ENCODE results near the gene PCNX2.

PCNX2 gene

DNA sequence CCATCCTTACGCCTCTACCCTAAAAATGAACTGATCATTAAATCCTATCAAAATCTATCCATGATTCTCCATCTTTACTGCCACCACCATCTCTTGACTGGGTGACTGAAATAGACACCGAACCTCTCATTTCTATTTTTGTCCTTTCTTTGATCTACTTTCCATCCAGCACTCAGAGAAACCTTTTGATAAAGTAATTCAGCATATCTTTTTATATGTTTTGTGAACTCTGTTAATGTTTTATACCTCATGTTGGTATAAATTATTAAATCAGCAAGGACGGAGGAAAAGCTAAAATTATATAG, 13.0 kb downstream of the PCNX2 start:
- Histone ChIP-seq H4K20me1 (ENCODE audit: insufficient read depth, low read length, poor library complexity, severe bottlenecking) (no peaks in the 10 kb centered on the region), H2AFZ (ENCODE audit: low read length) (no peak overlapping the region), H3K4me1 (ENCODE audit: insufficient read depth, low read length, poor library complexity, severe bottlenecking) (peaks cover 26% of the 10 kb centered on the region), H3K9me2 (replicated peaks; ENCODE audit: low read depth, low read length) (no peaks in the 10 kb centered on the region), H3F3A (ENCODE audit: low read depth) (no peaks in the 10 kb centered on the region), H3K9me3 (ENCODE audit: insufficient read depth, low read depth, low read length) (no peaks in the 10 kb centered on the region), H3K4me3 (ENCODE audit: low read length, poor library complexity, severe bottlenecking) (no peak overlapping the region), H3K36me3 (ENCODE audit: insufficient read depth, low read length) (no peaks in the 10 kb centered on the region; the same call in 1 of the 2 replicates), H3K79me2 (ENCODE audit: insufficient read depth, low read length) (peaks cover 20% of the 10 kb centered on the region), H3K27me3 (ENCODE audit: insufficient read depth, low read length, poor library complexity, severe bottlenecking) (no peaks in the 10 kb centered on the region), H3K9ac (ENCODE audit: low read depth, low read length, poor library complexity, severe bottlenecking) (no peak overlapping the region), H3K4me2 (ENCODE audit: low read depth, low read length, poor library complexity, severe bottlenecking) (no peak overlapping the region)
- no peak for TF ChIP-seq EZH2phosphoT487 (IDR thresholded peaks at IDR 0.05; ENCODE audit: borderline replicate concordance)
- TF ChIP-seq, protein P1, sequence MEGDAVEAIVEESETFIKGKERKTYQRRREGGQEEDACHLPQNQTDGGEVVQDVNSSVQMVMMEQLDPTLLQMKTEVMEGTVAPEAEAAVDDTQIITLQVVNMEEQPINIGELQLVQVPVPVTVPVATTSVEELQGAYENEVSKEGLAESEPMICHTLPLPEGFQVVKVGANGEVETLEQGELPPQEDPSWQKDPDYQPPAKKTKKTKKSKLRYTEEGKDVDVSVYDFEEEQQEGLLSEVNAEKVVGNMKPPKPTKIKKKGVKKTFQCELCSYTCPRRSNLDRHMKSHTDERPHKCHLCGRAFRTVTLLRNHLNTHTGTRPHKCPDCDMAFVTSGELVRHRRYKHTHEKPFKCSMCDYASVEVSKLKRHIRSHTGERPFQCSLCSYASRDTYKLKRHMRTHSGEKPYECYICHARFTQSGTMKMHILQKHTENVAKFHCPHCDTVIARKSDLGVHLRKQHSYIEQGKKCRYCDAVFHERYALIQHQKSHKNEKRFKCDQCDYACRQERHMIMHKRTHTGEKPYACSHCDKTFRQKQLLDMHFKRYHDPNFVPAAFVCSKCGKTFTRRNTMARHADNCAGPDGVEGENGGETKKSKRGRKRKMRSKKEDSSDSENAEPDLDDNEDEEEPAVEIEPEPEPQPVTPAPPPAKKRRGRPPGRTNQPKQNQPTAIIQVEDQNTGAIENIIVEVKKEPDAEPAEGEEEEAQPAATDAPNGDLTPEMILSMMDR (conservative IDR thresholded peaks at IDR 0.05; ENCODE audit: low read length), result no peak

DNA sequence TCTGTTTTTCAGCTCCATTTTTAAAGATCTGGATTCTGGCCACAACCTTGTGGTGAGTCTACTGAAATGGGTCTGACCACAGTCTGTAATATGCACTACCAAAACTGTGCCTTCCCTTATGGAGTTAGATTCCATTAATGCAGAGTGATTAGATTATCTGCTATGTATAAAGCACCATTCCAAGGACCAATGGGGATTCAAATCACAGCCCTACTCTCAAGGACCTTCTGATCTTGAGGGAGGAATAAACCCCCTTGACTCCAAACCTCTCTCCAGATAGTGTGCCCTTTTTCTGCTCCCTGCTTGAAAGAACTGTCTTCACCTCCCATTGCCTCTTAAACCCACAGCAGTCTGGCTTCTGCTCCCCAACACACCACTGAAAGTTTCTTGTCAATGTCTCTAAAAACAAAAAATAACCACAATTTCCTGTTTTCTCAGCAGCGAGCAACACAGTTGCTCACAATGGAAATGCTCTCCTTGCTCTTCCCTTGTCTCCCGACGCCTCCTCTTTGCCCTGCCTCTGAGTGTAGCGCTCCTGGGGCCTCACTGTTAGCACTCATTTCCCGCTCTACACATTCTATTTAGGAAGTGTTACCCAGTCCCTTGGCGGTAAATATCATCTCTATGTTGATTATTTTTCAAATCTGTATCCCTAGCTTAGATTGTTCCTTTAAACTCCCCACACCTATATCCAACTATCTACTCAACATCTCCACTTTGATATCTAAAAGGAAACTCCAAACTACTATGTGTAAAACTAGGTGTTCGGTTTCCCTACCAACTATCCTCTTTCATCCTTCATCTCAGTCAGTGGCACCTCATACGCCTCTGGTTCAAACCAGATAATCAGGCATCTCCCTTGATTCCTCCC, 13.6 kb downstream of the PCNX2 start:
- peak overlapping the region; percentile 43 for H3K4me3 ChIP-seq (ENCODE audit: low read length, poor library complexity, severe bottlenecking)
- H3K4me2 ChIP-seq (ENCODE audit: low read depth, low read length, poor library complexity, severe bottlenecking), result peak overlapping the region; percentile 68
- TF ChIP-seq EZH2phosphoT487 (IDR thresholded peaks at IDR 0.05; ENCODE audit: borderline replicate concordance), result no peak
- TF ChIP-seq, protein P1 (conservative IDR thresholded peaks at IDR 0.05; ENCODE audit: low read length), result no peak
- H3F3A ChIP-seq (ENCODE audit: low read depth), result no peaks in the 10 kb centered on the region
- no peaks in the 10 kb centered on the region for H3K27me3 ChIP-seq (ENCODE audit: insufficient read depth, low read length, poor library complexity, severe bottlenecking)
- peaks cover 23% of the 10 kb centered on the region for H3K79me2 ChIP-seq (ENCODE audit: insufficient read depth, low read length)
- no peak overlapping the region for H2AFZ ChIP-seq (ENCODE audit: low read length)
- H3K9ac ChIP-seq (ENCODE audit: low read depth, low read length, poor library complexity, severe bottlenecking), result peak overlapping the region; percentile 17
- H3K9me3 ChIP-seq (ENCODE audit: insufficient read depth, low read depth, low read length), result no peaks in the 10 kb centered on the region
- H3K4me1 ChIP-seq (ENCODE audit: insufficient read depth, low read length, poor library complexity, severe bottlenecking), result peaks cover 26% of the 10 kb centered on the region
- H4K20me1 ChIP-seq (ENCODE audit: insufficient read depth, low read length, poor library complexity, severe bottlenecking), result no peaks in the 10 kb centered on the region
- H3K36me3 ChIP-seq (ENCODE audit: insufficient read depth, low read length), result no peaks in the 10 kb centered on the region
- no peaks in the 10 kb centered on the region for H3K9me2 ChIP-seq (replicated peaks; ENCODE audit: low read depth, low read length)

DNA sequence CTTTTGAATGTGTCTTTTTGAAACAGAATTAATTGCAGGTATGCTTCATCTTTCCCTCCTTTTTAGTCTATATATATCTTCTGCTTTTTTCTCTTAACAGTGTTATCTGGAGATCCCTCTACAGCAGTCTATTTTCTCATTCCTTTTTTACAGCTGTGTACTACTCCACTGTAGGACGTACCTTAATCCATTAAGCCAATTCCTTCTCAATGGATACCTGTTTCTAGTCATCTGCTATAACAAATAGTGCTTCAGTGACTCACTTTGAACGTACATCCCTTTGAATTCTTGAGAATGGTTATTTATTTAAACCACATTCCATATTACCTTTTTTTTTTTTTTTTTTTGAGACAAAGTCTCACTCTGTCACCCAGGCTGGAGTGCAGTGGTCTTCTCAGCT, 15.6 kb downstream of the PCNX2 start:
- no peak overlapping the region for H3K4me2 ChIP-seq (ENCODE audit: low read depth, low read length, poor library complexity, severe bottlenecking)
- H3K36me3 ChIP-seq (ENCODE audit: insufficient read depth, low read length), result no peaks in the 10 kb centered on the region
- no peaks in the 10 kb centered on the region for H3K9me2 ChIP-seq (replicated peaks; ENCODE audit: low read depth, low read length)
- no peaks in the 10 kb centered on the region for H3F3A ChIP-seq (ENCODE audit: low read depth)
- peaks cover 28% of the 10 kb centered on the region for H3K79me2 ChIP-seq (ENCODE audit: insufficient read depth, low read length)
- no peak overlapping the region for H3K9ac ChIP-seq (ENCODE audit: low read depth, low read length, poor library complexity, severe bottlenecking)
- H3K4me3 ChIP-seq (ENCODE audit: low read length, poor library complexity, severe bottlenecking), result no peak overlapping the region
- no peak for TF ChIP-seq EZH2phosphoT487 (IDR thresholded peaks at IDR 0.05; ENCODE audit: borderline replicate concordance)
- TF ChIP-seq, protein P1 (conservative IDR thresholded peaks at IDR 0.05; ENCODE audit: low read length), result no peak
- no peaks in the 10 kb centered on the region for H3K27me3 ChIP-seq (ENCODE audit: insufficient read depth, low read length, poor library complexity, severe bottlenecking)
- H4K20me1 ChIP-seq (ENCODE audit: insufficient read depth, low read length, poor library complexity, severe bottlenecking), result no peaks in the 10 kb centered on the region
- H3K4me1 ChIP-seq (ENCODE audit: insufficient read depth, low read length, poor library complexity, severe bottlenecking), result peaks cover 26% of the 10 kb centered on the region
- H2AFZ ChIP-seq (ENCODE audit: low read length), result no peak overlapping the region
- no peaks in the 10 kb centered on the region for H3K9me3 ChIP-seq (ENCODE audit: insufficient read depth, low read depth, low read length)

All from Loucy (cell line).